Kidney (tissue), 14 donors: ENCODE measurements around the gene ADGRL3. TPM values are rescaled to one million over a fixed set of nuclear protein-coding genes. Genes with fewer than 3 reads are reported as not detected.
A peak's percentile ranks its signal among the peaks of the same experiment; 100 is the strongest.

Experiments used
- DNase-seq, 5 donors: peaks; one replicate each; pipeline ENCODE4 v3.0.0-alpha.2; 2013 to 2020
- FAIRE-seq: peaks from 2 replicates; lab custom pipeline; 2012; peaks lifted over from hg19 to GRCh38; lab: Jason Lieb, UNC
- H3K27ac ChIP-seq, 2 donors: one replicate each; pipeline ENCODE4 v1.7.0; 2013; ENCODE audit warnings: low read depth in 2 of 2, low read length in 2 of 2, inconsistent platforms in 1 of 2
- H3K27me3 ChIP-seq: one replicate; pipeline ENCODE4 v1.7.1; 2013; ENCODE audit warnings: low read length, inconsistent platforms; ENCODE audit not compliant: control insufficient read depth, insufficient read depth
- H3K36me3 ChIP-seq, 3 donors: one replicate each; pipeline versions ENCODE4 v1.7.0 to v1.7.1; 2013; ENCODE audit warnings: low read length in 3 of 3, control low read depth in 1 of 3, inconsistent platforms in 1 of 3; ENCODE audit not compliant: insufficient read depth in 3 of 3, control insufficient read depth in 2 of 3
- H3K4me1 ChIP-seq, 3 donors: one replicate each; pipeline versions ENCODE4 v1.7.0 to v1.7.1; 2013; ENCODE audit warnings: low read length in 3 of 3, inconsistent platforms in 1 of 3, low read depth in 1 of 3; ENCODE audit not compliant: control insufficient read depth in 2 of 3, insufficient read depth in 2 of 3
- H3K4me3 ChIP-seq, 3 donors: one replicate each; pipeline versions ENCODE4 v1.7.0 to v1.8.1; 2013; ENCODE audit warnings: low read length in 3 of 3, control low read depth in 1 of 3, inconsistent platforms in 1 of 3
- H3K9ac ChIP-seq, 3 donors: one replicate each; pipeline versions ENCODE4 v1.7.0 to v1.7.1; 2013; ENCODE audit warnings: low read length in 3 of 3, control low read depth in 1 of 3, inconsistent platforms in 1 of 3
- H3K9me3 ChIP-seq, 3 donors: one replicate each; pipeline versions ENCODE4 v1.7.0 to v1.7.1; 2013; ENCODE audit warnings: low read length in 3 of 3, control low read depth in 1 of 3, inconsistent platforms in 1 of 3; ENCODE audit not compliant: control insufficient read depth in 2 of 3, insufficient read depth in 1 of 3
- intact Hi-C: fragments of 100-400 bp; cut with DNase I; formaldehyde crosslinking; loops from one replicate; pipeline ENCODE4 v1.11.1; 2022
- polyA plus RNA-seq: library from polyadenylated mRNA; stranded (reverse); fragments of 350-450 nt; fragmentation: Illumina TruSeq; extraction: RNeasy Lipid Tissue Mini Kit (QIAGEN cat#74804); gene quantifications from one replicate; pipeline ENCODE4 v1.2.3, GENCODE V29; 2014; ENCODE audit warnings: low read depth, low replicate concordance; ENCODE audit not compliant: insufficient read depth
- total RNA-seq: library from RNA; stranded (reverse); fragmentation: NEBNext Ultra II Directional; extraction: Animal tissue kit (Norgen Biotek cat#: 25700); gene quantifications from one replicate; pipeline ENCODE4 v1.2.1, GENCODE V29; 2021
- TF ChIP-seq, protein P1 (sequence below): IDR thresholded peaks from 3 replicates; pipeline ENCODE4 v1.5.1; 2012; ENCODE audit warnings: mild to moderate bottlenecking, moderate library complexity, borderline replicate concordance; ENCODE audit not compliant: insufficient read depth; ENCODE audit errors: extremely low read depth
- donor health status: control.
- donor health status: control.
- donor health status: control.
- donor health status: control.
- donor health status: control.
- donor health status: DM: yes; HTN: yes; CAD: no.
- donor health status: Normal renal cell carcinoma (clear cell type).

ADGRL3 gene
- total and polyA plus RNA-seq, 2 donors from 2014 or later, result 1.3 to 8.9 TPM

DNA sequence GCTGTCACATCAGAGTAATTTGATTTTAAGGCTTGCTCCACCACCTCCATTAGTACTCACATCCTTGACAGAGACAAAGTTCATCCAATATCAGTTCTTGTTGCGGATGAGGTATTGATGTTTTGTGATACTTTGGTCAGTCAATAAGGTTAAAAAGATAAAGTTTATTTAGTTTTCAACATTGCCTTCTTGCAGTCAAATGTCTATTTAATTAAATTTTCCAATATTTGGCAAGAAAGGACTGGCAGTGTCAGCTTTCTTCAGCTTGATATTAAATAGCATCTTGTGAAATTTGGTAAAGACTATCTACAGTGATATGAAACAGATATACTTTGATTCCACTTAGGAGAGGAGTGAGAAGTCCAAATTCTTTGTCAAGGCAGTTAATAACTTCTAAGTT is 493.4 kb downstream of the ADGRL3 start:
- TF ChIP-seq, protein P1, sequence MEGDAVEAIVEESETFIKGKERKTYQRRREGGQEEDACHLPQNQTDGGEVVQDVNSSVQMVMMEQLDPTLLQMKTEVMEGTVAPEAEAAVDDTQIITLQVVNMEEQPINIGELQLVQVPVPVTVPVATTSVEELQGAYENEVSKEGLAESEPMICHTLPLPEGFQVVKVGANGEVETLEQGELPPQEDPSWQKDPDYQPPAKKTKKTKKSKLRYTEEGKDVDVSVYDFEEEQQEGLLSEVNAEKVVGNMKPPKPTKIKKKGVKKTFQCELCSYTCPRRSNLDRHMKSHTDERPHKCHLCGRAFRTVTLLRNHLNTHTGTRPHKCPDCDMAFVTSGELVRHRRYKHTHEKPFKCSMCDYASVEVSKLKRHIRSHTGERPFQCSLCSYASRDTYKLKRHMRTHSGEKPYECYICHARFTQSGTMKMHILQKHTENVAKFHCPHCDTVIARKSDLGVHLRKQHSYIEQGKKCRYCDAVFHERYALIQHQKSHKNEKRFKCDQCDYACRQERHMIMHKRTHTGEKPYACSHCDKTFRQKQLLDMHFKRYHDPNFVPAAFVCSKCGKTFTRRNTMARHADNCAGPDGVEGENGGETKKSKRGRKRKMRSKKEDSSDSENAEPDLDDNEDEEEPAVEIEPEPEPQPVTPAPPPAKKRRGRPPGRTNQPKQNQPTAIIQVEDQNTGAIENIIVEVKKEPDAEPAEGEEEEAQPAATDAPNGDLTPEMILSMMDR, result no peak
- intact Hi-C loops, result no loop called here
- no peak overlapping the region for H3K9ac ChIP-seq
- H3K27ac ChIP-seq, result no peak overlapping the region
- no peaks in the 10 kb centered on the region for H3K4me1 ChIP-seq
- H3K4me3 ChIP-seq, result no peak overlapping the region
- no peak for DNase-seq
- no peaks in the 10 kb centered on the region for H3K36me3 ChIP-seq
- no peaks in the 10 kb centered on the region for H3K9me3 ChIP-seq
- no peaks in the 10 kb centered on the region for H3K27me3 ChIP-seq
- FAIRE-seq, result no peak

DNA sequence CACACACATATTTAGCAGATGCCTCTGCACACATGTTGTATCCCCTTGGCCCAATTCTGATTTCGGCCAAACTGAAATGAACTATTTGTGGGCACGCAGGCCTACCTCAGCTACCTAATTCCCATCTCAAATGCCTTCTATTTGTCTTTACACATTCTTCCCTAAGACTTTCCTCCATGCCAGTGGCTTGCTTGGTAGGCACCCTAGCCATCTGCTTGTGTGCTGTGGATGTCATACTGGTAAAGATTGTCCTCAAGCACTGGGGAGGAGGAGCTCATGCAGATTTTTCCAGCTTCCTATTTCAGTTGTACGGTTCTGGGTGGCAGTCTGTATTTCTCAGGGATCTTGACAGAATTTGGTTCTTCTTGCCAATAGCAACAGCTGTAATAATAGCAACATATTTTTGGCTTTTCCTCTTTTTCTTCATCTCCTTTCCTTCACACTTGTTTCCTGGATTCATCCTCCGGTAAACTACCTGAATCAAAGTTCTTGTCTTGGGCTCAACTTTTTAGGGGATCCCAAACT is 514.3 kb downstream of the ADGRL3 start:
- Histone ChIP-seq H3K9me3 (no peaks in the 10 kb centered on the region), H3K9ac (no peak overlapping the region), H3K36me3 (no peaks in the 10 kb centered on the region), H3K4me1 (no peaks in the 10 kb centered on the region), H3K27ac (no peak overlapping the region), H3K27me3 (no peaks in the 10 kb centered on the region), H3K4me3 (no peak overlapping the region)
- FAIRE-seq, result no peak
- DNase-seq, result peak in 1 of 5 donors; percentile 45
- intact Hi-C loops, result no loop called here
- TF ChIP-seq, protein P1, result no peak

DNA sequence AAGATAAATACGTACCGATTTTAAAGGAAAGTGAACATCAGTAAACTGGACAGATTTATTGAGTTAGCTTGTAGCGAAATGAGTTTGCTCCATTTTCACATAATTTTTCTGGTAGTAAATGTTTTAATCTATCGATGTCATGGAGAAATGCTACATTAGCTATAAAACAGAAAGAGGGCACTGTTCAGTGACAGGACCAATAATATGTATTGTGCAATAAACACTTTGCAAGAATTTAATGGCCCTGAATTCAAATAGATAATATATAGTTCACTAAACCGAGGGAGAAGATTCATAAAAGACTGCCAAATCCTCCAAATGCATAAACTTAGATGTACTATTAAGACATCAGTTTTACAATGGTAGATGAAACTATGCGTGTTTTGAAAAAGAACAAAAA is 516.3 kb downstream of the ADGRL3 start:
- TF ChIP-seq, protein P1, result no peak
- Histone ChIP-seq H3K27me3 (no peaks in the 10 kb centered on the region), H3K27ac (no peak overlapping the region), H3K4me3 (no peak overlapping the region), H3K9ac (no peak overlapping the region), H3K36me3 (no peaks in the 10 kb centered on the region), H3K9me3 (no peaks in the 10 kb centered on the region), H3K4me1 (no peaks in the 10 kb centered on the region)
- FAIRE-seq, result no peak
- intact Hi-C loops, result no loop called here
- no peak for DNase-seq

DNA sequence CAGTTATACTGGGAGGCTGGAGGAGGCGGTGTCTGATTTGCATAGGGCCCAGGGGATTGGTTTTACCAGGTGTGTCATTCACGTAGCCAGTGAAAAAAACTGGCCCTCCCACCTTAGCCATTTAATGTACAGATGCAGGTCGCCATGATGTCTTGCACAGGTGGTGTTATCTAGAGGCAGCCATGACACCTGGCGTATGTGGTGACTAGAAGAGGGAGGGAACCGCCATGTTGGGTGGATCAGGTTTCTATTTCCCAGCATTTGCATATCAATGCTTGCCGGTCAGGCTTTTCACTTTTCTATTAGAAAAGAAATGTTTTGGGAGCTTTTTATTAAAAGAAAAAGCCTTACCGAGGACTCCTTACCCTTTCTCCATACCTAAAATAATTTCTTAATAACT is 523.4 kb downstream of the ADGRL3 start:
- no peak overlapping the region for H3K4me3 ChIP-seq
- FAIRE-seq, result no peak

More for the DNA sequence above, 523.4 kb downstream of the ADGRL3 start:
- Histone ChIP-seq H3K27ac (no peak overlapping the region), H3K36me3 (no peaks in the 10 kb centered on the region), H3K27me3 (no peaks in the 10 kb centered on the region), H3K9ac (no peak overlapping the region), H3K4me1 (no peaks in the 10 kb centered on the region), H3K9me3 (no peaks in the 10 kb centered on the region)
- TF ChIP-seq, protein P1, result no peak
- DNase-seq, result no peak
- intact Hi-C loops, result no loop called here
